A673 (cell line): ENCODE results near the gene ARAP2. TPM values are rescaled to one million over a fixed set of nuclear protein-coding genes. Genes with fewer than 3 reads are reported as not detected.

Experiments used
- BruUV-seq: library from RNA; stranded (reverse); fragments of 400-500 nt; replicated peaks from 2 replicates; lab custom pipeline; 2021; lab: Mats Ljungman, UMichigan
- CTCF ChIA-PET: fragments of 300-600 bp; sonication (Branson Sonifier 250); formaldehyde crosslinking; loops from one replicate; lab custom pipeline; 2022; ENCODE audit warnings: antibody characterized with exemption; lab: Charles Lee
- POLR2A ChIA-PET: fragments of 300-600 bp; sonication (Branson Sonifier 250); formaldehyde crosslinking; loops from one replicate; lab custom pipeline; 2022; ENCODE audit warnings: antibody characterized with exemption; ENCODE audit not compliant: low non-redundant PET; lab: Charles Lee
- DNase-seq: peaks from one replicate; pipeline ENCODE4 v3.0.0-alpha.2; 2015; ENCODE audit warnings: low spot score
- H3K27ac ChIP-seq: fragments of 200-600 bp; sonication (generic); 2 replicates; pipeline ENCODE4 v1.5.1; 2016; ENCODE audit warnings: mixed run types, low read depth, mild to moderate bottlenecking, mixed read lengths, antibody characterized with exemption, low read length; ENCODE audit not compliant: poor library complexity, severe bottlenecking
- H3K27me3 ChIP-seq: fragments of 200-600 bp; sonication (generic); replicated peaks from 2 replicates; pipeline ENCODE4 v1.6.1; 2017; ENCODE audit warnings: mixed run types, low read depth, mild to moderate bottlenecking, mixed read lengths, antibody characterized with exemption, low read length; ENCODE audit not compliant: insufficient read depth, poor library complexity
- H3K36me3 ChIP-seq: fragments of 200-600 bp; sonication (generic); 2 replicates; pipeline ENCODE4 v1.6.1; 2016; ENCODE audit warnings: mixed run types, mild to moderate bottlenecking, mixed read lengths, antibody characterized with exemption, low read length; ENCODE audit not compliant: insufficient read depth, poor library complexity, severe bottlenecking
- H3K4me1 ChIP-seq: fragments of 200-600 bp; sonication (generic); 2 replicates; pipeline ENCODE4 v1.6.1; 2017; ENCODE audit warnings: mixed run types, mild to moderate bottlenecking, mixed read lengths, antibody characterized with exemption, low read length; ENCODE audit not compliant: insufficient read depth, poor library complexity, severe bottlenecking
- H3K4me3 ChIP-seq: fragments of 200-600 bp; sonication (generic); 2 replicates; pipeline ENCODE4 v1.5.1; 2016; ENCODE audit warnings: low read depth, mixed run types, mild to moderate bottlenecking, mixed read lengths, low read length; ENCODE audit not compliant: poor library complexity, severe bottlenecking
- H3K9me3 ChIP-seq: fragments of 200-600 bp; sonication (generic); 2 replicates; pipeline ENCODE4 v1.6.1; 2016; ENCODE audit warnings: mixed run types, low read depth, mild to moderate bottlenecking, mixed read lengths, antibody characterized with exemption, low read length; ENCODE audit not compliant: poor library complexity, severe bottlenecking
- CTCF ChIP-seq: fragments of 300-800, 200-600 bp; sonication (generic); conservative IDR thresholded peaks from 2 replicates; pipeline ENCODE4 v1.5.1; 2017; ENCODE audit warnings: low read depth, mild to moderate bottlenecking, antibody characterized with exemption, low read length, moderate library complexity, mixed read lengths
- EZH2 ChIP-seq: fragments of 200-600 bp; sonication (generic); IDR thresholded peaks from 2 replicates; pipeline ENCODE4 v1.6.1; 2017; ENCODE audit warnings: borderline replicate concordance, low read depth, mild to moderate bottlenecking, mixed read lengths, antibody characterized with exemption, low read length; ENCODE audit not compliant: poor library complexity, severe bottlenecking
- intact Hi-C: fragments of 100-400 bp; cut with micrococcal nuclease; formaldehyde crosslinking; loops from one replicate; pipeline ENCODE4 v1.10.0; 2022; ENCODE audit not compliant: unreplicated experiment
- total RNA-seq: library from RNA; stranded (reverse); gene quantifications from 2 replicates; pipeline ENCODE4 v1.2.3, GENCODE V29; 2021

The ARAP2 gene
- total RNA-seq, 1 experiment from 2014 or later, result 0.06 TPM

GRCh38 chr4:36196145-36196913 is 48.0 kb downstream of the ARAP2 start:
- Histone ChIP-seq H3K4me1 (no peaks in the 10 kb centered on the region), H3K36me3 (no peaks in the 10 kb centered on the region), H3K9me3 (no peaks in the 10 kb centered on the region), H3K4me3 (no peak overlapping the region), H3K27ac (no peak overlapping the region), H3K27me3 (no peaks in the 10 kb centered on the region)
- ChIA-PET CTCF (no interaction called here), POLR2A (no interaction called here)
- TF ChIP-seq CTCF (no peak), EZH2 (no peak)
- intact Hi-C loops, result no loop called here
- DNase-seq, result no peak
- BruUV-seq, result no TSS peak

GRCh38 chr4:36192922-36193321 is 51.4 kb downstream of the ARAP2 start:
- H3K27me3 ChIP-seq, result no peaks in the 10 kb centered on the region
- TF ChIP-seq CTCF, result no peak
- TF ChIP-seq EZH2, result no peak
- BruUV-seq, result no TSS peak
- no peak overlapping the region for H3K27ac ChIP-seq
- H3K4me1 ChIP-seq, result no peaks in the 10 kb centered on the region
- no peak for DNase-seq
- ChIA-PET CTCF (no interaction called here), POLR2A (no interaction called here)
- no peaks in the 10 kb centered on the region for H3K36me3 ChIP-seq
- H3K4me3 ChIP-seq, result no peak overlapping the region
- H3K9me3 ChIP-seq, result no peaks in the 10 kb centered on the region
- intact Hi-C loops, result no loop called here

- Histone ChIP-seq H3K36me3 (no peaks in the 10 kb centered on the region), H3K4me3 (no peak overlapping the region), H3K27ac (no peak overlapping the region), H3K9me3 (no peaks in the 10 kb centered on the region), H3K27me3 (no peaks in the 10 kb centered on the region), H3K4me1 (no peaks in the 10 kb centered on the region)
- ChIA-PET POLR2A (no interaction called here), CTCF (no interaction called here)
- TF ChIP-seq EZH2 (no peak), CTCF (no peak)
- no peak for DNase-seq
- BruUV-seq, result no TSS peak
- intact Hi-C loops, result no loop called here
Observed at GRCh38 chr4:36189511-36190226, 54.6 kb downstream of the ARAP2 start.
